Panc1 (cell line): Measurements from ENCODE around the gene VAV3. TPM values are rescaled to one million over a fixed set of nuclear protein-coding genes. Genes with fewer than 3 reads are reported as not detected.

Experiments
- ATAC-seq: fragments of 200-7000 bp; cut with Tn5 transposase; 2 replicates; pipeline ENCODE4 v1.9.1; 2020; ENCODE audit warnings: mild to moderate bottlenecking, moderate library complexity
- BruUV-seq: library from RNA; stranded (reverse); fragments of 400-500 nt; replicated peaks from 2 replicates; lab custom pipeline; 2021; lab: Mats Ljungman, UMichigan
- CTCF ChIA-PET: fragments of 300-600 bp; sonication (Branson Sonifier 250); formaldehyde crosslinking; loops from one replicate; lab custom pipeline; 2022; ENCODE audit warnings: antibody characterized with exemption; lab: Charles Lee
- POLR2A ChIA-PET: fragments of 300-600 bp; sonication (Branson Sonifier 250); formaldehyde crosslinking; loops from one replicate; lab custom pipeline; 2022; ENCODE audit warnings: antibody characterized with exemption; lab: Charles Lee
- DNase-seq: peaks from one replicate; pipeline ENCODE4 v3.0.0-alpha.2; 2010; ENCODE audit warnings: low read depth, low spot score
- H3K27ac ChIP-seq: 2 replicates; pipeline ENCODE4 v1.5.1; 2011; ENCODE audit warnings: mild to moderate bottlenecking, low read length, inconsistent platforms
- H3K27me3 ChIP-seq: fragments of 200-500 bp; sonication (Bioruptor generic); 2 replicates; pipeline ENCODE4 v1.6.0; 2014; ENCODE audit warnings: low read length, inconsistent platforms; ENCODE audit not compliant: control insufficient read depth, insufficient read depth
- H3K36me3 ChIP-seq: fragments of 200-500 bp; sonication (Bioruptor generic); 2 replicates; pipeline ENCODE4 v1.5.1; 2014; ENCODE audit warnings: inconsistent platforms, mild to moderate bottlenecking, low read length, moderate library complexity; ENCODE audit not compliant: control insufficient read depth, insufficient read depth
- H3K4me1 ChIP-seq: 2 replicates; pipeline ENCODE4 v1.5.1; 2011; ENCODE audit warnings: inconsistent platforms, mild to moderate bottlenecking, low read length, moderate library complexity; ENCODE audit not compliant: control insufficient read depth, insufficient read depth
- H3K4me3 ChIP-seq, 2 experiments: 2 replicates each; pipeline ENCODE4 v1.5.1; 2011 to 2012; ENCODE audit warnings: low read depth in 2 of 2, low read length in 2 of 2, mild to moderate bottlenecking in 2 of 2, inconsistent platforms in 1 of 2, moderate library complexity in 1 of 2
- H3K9me3 ChIP-seq: fragments of 200-500 bp; sonication (Bioruptor generic); 2 replicates; pipeline ENCODE4 v1.5.1; 2014; ENCODE audit warnings: low read depth, mild to moderate bottlenecking, inconsistent platforms, low read length, moderate library complexity; ENCODE audit not compliant: control insufficient read depth, insufficient read depth
- POLR2AphosphoS5 ChIP-seq: IDR thresholded peaks from 2 replicates; pipeline ENCODE4 v1.6.1; 2012; ENCODE audit warnings: mild to moderate bottlenecking, low read depth, low read length, moderate library complexity
- REST ChIP-seq, 2 experiments: IDR thresholded peaks; 2 replicates each; pipeline ENCODE4 v1.6.1; 2011 to 2012; ENCODE audit warnings: low read depth in 2 of 2, control low read depth in 1 of 2, low read length in 1 of 2, mild to moderate bottlenecking in 1 of 2, moderate library complexity in 1 of 2; ENCODE audit not compliant: insufficient read depth in 1 of 2
- SIN3A ChIP-seq: IDR thresholded peaks from 2 replicates; pipeline ENCODE4 v1.6.1; 2012; ENCODE audit warnings: low read depth, mild to moderate bottlenecking, low read length, moderate library complexity, borderline replicate concordance; ENCODE audit not compliant: insufficient read depth
- TCF7L2 ChIP-seq: IDR thresholded peaks from 2 replicates; pipeline ENCODE4 v1.6.1; 2011; ENCODE audit warnings: mild to moderate bottlenecking, low read depth, low read length, inconsistent platforms
- in situ Hi-C: cut with HindIII; loops from 2 replicates; pipeline ENCODE4 v1.10.0; 2016; ENCODE audit warnings: low sequenced_read_pairs, low pct_unique_long_range_greater_than_20kb
- intact Hi-C: fragments of 100-400 bp; cut with micrococcal nuclease; formaldehyde crosslinking; loops from one replicate; pipeline ENCODE4 v1.10.0; 2022; ENCODE audit not compliant: unreplicated experiment
- total RNA-seq: library from RNA; stranded (reverse); gene quantifications from one replicate; pipeline ENCODE4 v1.2.1, GENCODE V29; 2021; ENCODE audit not compliant: unreplicated experiment
- TF ChIP-seq, protein P1 (sequence below): fragments of 450-650 bp; IDR thresholded peaks from 2 replicates; pipeline ENCODE4 v1.5.1; 2017; ENCODE audit warnings: mild to moderate bottlenecking

The VAV3 gene
- total RNA-seq, 1 experiment from 2014 or later = 0.23 TPM

DNA sequence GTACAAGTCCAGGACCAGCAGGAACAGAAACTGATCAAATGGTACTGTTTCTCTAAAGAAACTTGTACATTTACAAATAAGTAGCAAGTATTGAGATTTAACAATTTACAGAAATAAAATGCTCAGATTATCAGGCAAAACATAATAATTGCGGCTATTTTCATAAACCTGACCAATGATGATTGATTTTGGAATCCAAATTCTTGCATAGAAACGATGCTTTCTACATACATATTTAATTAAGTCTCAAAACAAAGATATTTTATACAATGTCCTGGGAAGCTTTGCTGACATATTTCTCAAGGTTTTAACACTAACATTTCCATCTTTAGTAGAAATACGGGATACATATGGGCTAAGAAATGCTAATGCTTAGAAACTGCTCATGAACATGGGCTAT, 157.1 kb downstream of the VAV3 start:
- ChIA-PET POLR2A (no interaction called here), CTCF (no interaction called here)
- DNase-seq = no peak
- in situ Hi-C loops = no loop called here
- H3K36me3 ChIP-seq = no peaks in the 10 kb centered on the region
- ATAC-seq = no peak
- TF ChIP-seq SIN3A (no peak), TCF7L2 (no peak), REST (IDR thresholded peaks at IDR 0.05; ENCODE audit: insufficient read depth in 1 of 2, low read depth in 2 of 2, low read length in 1 of 2) (no peak), POLR2AphosphoS5 (no peak)
- TF ChIP-seq, protein P1, sequence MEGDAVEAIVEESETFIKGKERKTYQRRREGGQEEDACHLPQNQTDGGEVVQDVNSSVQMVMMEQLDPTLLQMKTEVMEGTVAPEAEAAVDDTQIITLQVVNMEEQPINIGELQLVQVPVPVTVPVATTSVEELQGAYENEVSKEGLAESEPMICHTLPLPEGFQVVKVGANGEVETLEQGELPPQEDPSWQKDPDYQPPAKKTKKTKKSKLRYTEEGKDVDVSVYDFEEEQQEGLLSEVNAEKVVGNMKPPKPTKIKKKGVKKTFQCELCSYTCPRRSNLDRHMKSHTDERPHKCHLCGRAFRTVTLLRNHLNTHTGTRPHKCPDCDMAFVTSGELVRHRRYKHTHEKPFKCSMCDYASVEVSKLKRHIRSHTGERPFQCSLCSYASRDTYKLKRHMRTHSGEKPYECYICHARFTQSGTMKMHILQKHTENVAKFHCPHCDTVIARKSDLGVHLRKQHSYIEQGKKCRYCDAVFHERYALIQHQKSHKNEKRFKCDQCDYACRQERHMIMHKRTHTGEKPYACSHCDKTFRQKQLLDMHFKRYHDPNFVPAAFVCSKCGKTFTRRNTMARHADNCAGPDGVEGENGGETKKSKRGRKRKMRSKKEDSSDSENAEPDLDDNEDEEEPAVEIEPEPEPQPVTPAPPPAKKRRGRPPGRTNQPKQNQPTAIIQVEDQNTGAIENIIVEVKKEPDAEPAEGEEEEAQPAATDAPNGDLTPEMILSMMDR = no peak
- no peak overlapping the region for H3K27ac ChIP-seq
- BruUV-seq = no TSS peak
- H3K9me3 ChIP-seq = no peaks in the 10 kb centered on the region
- H3K4me1 ChIP-seq = no peaks in the 10 kb centered on the region
- intact Hi-C loops = no loop called here
- H3K27me3 ChIP-seq = no peaks in the 10 kb centered on the region
- no peak overlapping the region for H3K4me3 ChIP-seq

DNA sequence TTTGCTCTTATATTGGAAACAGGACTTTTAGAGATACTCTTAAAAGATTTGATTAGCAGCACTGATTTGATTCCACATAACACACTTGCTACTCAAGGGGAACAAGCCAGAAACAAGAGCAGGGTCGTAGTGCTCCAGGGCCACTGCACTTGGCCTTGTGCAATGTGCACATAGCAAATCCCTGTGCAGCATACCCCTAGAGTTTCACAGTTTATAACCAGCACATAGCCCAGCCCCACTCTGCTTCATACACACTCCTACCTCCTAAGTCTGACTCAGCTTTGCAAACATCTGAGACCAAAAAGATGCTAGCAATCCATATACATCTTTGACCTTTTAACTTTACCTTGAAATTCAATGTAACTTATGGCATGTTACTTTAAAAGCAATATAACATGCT, 157.6 kb downstream of the VAV3 start:
- no peak overlapping the region for H3K27ac ChIP-seq
- no peaks in the 10 kb centered on the region for H3K36me3 ChIP-seq
- no TSS peak for BruUV-seq
- H3K4me1 ChIP-seq = no peaks in the 10 kb centered on the region
- in situ Hi-C loops (no loop called here), intact Hi-C loops (no loop called here)
- no peaks in the 10 kb centered on the region for H3K27me3 ChIP-seq
- POLR2A ChIA-PET = no interaction called here
- CTCF ChIA-PET = no interaction called here
- ATAC-seq (no peak), DNase-seq (no peak)
- no peaks in the 10 kb centered on the region for H3K9me3 ChIP-seq
- no peak overlapping the region for H3K4me3 ChIP-seq
- TF ChIP-seq, protein P1 = no peak
- TF ChIP-seq TCF7L2 (no peak), REST (IDR thresholded peaks at IDR 0.05; ENCODE audit: insufficient read depth in 1 of 2, low read depth in 2 of 2, low read length in 1 of 2) (no peak), POLR2AphosphoS5 (no peak), SIN3A (no peak)
